NCI-H1417 (cell line): ENCODE data around the gene LSM2.
A peak's percentile ranks its signal among the peaks of the same experiment; 100 is the strongest.

Experiments
- DNase-seq, 3 experiments: peaks; one replicate each; lab custom pipeline; 2025; lab: John Stamatoyannopoulos, UW

LSM2 gene

DNA sequence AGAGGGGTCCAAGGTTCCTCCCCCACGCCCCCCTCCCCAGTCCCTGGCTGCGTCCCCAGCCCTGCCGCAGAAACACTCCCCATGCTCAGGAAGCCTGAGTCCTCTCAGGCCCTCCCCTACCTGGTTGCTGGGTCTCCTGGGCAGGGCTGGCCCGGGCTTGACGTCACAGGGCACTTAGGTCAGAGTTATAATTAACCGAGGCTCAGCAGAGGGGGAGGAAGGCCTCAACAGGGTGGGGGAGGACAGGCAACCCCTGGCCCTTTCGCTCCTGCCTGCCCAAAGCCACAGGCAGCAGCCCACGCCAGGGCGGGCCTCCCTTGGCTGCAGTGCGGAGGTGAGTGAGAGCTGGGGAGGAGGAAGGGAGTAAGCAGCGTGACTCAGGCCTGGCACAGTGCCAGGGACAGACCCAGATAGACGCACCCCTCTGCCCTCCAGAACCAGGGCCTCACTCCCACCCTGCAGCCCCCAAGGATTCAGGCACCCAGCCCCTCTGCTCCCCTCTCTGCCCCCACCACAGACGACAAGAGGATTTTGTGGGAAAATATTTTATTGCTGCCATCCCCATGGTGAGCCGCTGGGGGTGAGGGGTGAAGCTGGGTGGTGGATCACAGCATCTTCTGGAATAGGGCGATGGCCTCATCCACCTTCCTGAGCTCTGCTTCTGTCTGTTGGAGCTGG lies 29.6 kb downstream of the LSM2 start, which contains the start of gene VWA7:
VWA7 (minus strand) TSS at position 340 of the 678 bp plus-strand sequence. CDS start 549 bp downstream, outside the sequence.
- DNase-seq, result peak; percentile 33 to 89 (median 80)

DNA sequence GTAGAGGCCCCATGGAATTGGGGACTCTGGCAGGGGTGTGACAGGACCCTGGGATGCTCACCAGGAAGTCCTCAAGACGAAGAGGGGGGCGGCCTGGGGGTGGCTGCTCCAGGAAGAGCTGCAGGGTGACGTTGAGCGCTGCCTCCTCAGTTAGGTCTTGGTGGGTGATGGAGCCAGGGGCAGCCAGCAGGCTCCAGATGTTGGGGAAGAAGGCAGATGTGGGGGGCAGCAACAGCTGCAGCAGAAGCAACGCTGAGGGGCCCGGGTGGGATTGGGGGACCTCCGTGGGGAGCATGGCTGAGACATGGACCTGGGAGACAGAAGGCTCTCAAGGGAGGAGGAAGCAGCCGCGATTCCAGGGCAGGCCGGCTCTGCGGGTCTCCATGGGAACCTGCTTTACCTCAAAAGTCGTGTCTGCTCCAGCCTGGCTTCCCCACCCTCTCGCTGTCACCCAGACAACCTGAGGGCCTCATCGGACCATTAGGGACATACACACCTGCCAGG lies 30.2 kb downstream of the LSM2 start:
- DNase-seq, result peak in 1 of 3 experiments; percentile 33

DNA sequence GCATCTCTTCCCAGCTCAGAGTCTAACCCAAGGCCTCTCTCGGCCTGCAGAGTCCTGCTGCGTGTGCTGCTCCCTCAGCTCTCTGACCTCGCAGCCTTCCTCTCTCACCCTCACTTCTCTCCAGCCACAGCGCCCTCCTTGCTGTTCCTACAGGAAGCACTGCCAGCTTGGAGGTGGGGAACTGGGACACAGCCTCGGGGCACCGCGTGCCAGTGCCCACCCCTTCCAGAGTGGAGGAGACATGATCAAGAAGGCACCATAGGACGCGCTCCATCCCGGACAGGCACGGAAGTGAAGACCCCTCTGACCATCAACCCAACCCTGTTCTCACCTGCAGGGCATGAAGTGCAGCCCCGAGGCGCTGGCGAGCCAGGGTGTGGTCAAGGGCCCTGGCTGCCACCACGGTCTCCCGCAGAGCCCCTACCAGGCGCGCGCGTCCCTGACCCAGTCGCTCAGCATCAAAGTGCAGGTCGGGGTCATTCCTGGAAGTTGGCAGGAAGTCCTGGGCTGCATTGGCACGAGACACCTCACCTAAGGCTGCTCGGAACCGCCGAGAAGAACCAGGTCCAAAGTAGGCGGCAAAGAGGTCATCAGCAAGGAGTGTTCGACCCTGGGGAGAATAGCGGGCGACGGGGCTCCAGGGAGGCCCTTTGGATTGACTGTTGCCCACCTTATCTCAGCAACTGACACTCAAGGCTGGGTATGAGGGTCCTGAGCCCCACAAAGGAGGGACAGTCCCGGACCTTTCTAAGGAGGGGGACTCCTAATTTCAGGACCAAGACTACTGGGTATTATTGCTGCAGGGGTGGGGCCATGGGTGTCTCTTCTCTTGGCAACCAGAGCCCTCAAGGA lies 30.9 kb downstream of the LSM2 start:
- DNase-seq, result no peak

GRCh38 chr6:31775184-31775583 lies 31.6 kb downstream of the LSM2 start:
- no peak for DNase-seq

GRCh38 chr6:31771992-31772358 lies 34.8 kb downstream of the LSM2 start:
- DNase-seq, result no peak

DNA sequence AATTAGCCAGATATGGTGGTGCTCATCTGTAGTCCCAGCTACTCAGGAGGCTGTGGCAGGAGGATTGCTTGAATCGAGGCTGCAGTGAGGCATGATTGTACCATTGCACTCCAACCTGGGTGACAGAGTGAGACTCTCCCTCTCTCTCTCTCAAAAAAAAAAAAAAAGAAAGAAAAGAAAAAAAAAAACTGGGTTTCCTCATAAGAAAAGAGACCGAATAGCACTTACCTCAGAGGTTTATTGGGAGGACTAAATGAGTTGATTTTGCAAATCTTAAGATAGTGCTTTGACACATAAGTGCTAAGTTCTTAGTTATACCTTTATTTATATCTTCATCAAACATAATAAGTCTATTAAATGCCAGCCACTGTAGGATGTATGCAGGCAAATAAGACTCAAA lies 35.9 kb downstream of the LSM2 start:
- DNase-seq, result no peak

DNA sequence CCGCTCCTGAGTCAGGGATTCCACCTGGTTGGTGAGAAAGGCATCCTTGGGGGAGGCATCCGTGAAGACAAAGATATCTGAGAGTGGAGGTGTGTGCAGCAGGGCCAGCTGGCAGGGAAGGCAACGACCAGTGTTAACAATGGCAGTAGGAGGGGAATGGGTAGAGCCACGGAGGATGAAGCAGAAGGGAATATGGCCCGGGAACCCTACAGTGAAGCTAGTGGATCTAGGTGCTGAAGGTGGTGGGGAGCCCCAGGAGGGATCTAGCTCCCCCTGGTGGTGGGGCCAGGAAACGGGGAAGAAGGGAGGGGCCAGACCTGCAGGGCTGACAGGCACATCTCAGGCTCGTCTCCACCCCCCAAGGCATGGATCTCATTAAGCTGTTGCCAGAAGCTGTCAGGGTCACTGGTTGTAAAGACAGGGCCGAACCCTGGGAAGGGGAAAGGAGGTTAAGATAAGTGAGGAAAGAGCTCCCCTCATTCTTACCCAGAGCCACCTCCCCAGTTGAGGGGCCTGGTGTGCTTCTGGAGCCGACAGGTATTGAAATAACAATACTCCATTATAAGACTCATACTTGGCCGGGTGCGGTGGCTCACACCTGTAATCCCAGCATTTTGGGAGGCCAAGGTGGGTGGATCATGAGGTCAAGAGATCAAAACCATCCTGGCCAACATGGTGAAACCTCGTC lies 36.9 kb downstream of the LSM2 start:
- peak; percentile 33 to 56 (median 46) for DNase-seq

DNA sequence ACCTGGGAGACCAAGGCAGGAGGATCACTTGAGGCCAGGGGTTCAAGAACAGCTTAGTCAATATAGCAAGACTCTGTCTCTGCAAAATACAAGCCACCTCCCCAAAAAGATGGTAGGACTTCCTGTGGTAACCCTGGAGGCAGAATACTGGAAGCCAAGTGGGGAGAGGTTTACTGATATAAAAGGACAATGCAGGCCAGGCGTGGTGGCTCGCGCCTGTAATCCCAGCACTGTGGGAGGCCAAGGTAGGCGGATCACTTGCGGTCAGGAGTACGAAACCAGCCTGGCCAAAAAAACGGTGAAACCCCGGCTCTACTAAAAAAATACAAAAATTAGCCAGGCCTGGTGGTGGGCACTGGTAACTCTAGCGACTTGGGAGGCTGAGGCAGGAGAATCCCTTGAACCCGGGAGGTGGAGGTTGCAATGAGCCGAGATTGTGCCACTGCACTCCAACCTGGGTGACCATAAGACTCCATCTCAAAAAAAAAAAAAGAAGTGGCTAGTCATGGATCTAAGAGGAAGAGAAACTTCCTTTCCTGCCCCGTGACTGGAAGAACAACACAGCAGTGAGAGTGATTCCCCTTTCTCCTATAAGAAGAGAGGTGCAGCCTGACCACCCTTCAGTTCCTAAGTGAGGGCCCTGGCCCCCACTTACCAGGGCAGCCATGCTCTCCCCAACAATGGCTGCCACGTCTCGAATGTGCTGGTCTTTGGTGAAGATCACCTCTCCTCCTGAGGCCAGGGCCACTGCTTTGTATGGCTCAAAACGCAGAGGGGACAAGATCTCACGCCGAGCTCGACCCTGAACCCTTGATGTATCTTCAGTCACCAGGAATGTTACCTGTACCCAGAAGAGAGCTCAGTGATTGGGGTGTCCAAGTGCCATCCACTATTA lies 38.2 kb downstream of the LSM2 start:
- DNase-seq, result no peak

DNA sequence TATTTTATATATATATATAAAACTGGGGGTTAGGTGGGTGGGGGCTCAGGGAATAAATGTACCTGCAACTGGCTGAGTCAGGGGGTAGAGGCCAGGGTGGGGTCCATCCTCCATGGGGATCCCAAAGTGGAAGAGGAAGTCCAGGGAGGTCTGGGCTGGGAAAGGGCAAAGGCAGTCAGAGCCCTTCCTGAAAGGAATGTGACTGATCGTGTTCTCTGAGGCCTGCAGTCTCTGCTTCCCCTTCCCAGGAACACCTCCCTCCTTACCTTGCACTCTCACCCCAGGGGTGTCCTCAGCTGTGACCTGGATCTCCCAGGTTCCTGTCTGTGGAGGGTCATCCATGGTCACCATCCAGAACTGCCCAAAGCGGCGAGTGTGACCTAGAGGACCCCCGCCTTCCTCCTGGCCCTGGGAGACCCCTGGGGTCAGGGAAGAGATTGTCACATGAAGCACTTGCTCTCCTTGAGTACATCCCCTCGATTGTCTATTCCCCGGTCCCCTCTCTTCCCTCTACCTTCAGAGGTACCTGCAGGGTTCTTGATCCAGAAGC lies 39.6 kb downstream of the LSM2 start:
- DNase-seq, result no peak

- no peak for DNase-seq
Observed at GRCh38 chr6:31765910-31766794, 40.6 kb downstream of the LSM2 start.

- no peak for DNase-seq
Observed at GRCh38 chr6:31765559-31765909, 41.2 kb downstream of the LSM2 start.

DNA sequence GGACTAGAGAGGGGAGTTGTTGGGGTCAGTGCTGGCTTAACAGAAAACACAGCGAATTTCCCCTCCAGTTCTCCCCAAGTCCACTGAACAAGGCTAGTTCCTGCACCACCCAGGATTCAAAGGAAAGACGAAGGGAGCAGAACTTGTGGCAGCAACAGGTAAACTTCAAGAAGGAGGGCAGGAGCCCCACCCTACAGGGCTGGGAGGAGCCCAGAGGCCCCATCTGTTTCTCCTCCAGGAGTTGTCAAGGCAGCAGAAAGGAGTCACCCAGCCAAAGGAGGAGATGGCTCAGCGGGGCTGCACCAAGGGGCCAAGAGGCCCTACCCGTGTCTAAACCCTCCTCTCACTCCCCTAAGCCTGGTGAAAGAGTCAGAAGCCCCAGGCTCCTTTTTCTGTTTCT lies 42.6 kb downstream of the LSM2 start:
- no peak for DNase-seq

- no peak for DNase-seq
Observed at GRCh38 chr6:31763619-31763940, 43.2 kb downstream of the LSM2 start.

- no peak for DNase-seq
Observed at GRCh38 chr6:31762878-31763618, 43.7 kb downstream of the LSM2 start.

GRCh38 chr6:31762356-31762755 lies 44.4 kb downstream of the LSM2 start, which contains the start of gene SAPCD1:
SAPCD1 (plus strand) TSS chr6:31762656; CDS start chr6:31763055, 399 bp downstream.
- no peak for DNase-seq

DNA sequence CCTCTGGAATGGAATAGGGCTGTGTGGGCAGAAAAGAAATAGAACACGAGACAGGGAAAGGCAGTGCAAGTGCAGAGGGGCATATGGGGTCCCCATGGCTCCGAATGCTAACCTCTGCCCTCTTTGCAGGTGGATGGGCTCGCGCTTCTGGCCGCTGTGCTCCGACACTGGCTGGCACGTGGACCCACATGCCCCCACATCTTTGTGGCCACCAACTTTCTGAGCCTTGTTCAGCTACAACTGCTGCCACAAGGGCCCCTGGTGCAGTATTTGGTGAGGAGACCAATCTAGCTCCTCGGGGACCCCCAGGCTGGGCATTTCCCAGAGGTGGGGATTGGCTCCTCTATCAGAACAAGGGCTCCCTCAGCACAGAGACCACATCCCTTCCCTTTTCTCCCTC lies 45.4 kb downstream of the LSM2 start:
- DNase-seq, result no peak

GRCh38 chr6:31760790-31761189 lies 46.0 kb downstream of the LSM2 start:
- no peak for DNase-seq

DNA sequence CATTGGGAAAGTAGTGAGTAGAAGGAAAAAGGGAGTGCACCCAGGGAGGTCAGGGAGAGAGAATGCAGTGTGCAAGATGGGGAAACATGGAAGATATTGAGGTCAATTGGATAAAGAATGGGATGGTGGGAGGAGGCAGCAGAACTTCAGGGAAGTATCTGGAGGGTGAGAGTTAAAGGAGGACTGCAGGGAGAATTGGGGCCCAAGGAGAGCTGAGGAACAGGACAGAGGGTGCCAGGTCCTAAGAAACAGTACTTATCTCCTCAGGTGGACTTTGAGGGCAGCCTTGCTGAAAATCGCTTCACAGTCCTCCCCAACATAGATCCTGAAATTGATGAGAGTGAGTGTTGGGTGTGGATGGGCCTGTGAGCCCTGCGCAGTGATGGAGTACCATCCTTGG lies 48.5 kb downstream of the LSM2 start:
- no peak for DNase-seq

- no peak for DNase-seq
Observed at GRCh38 chr6:31752739-31753319, 53.9 kb downstream of the LSM2 start.
